HG02642 (cell line): ENCODE data around the gene SORCS1.
"Not testable (repeated sequence)": the region's sequence is repeated elsewhere in the genome, so short reads cannot be mapped to it uniquely, and the experiment has no call there.

Experiments used
- ATAC-seq: cut with Tn5 transposase; IDR thresholded peaks from one replicate; pipeline ENCODE4 v1.9.1; 2021; ENCODE audit warnings: mild to moderate bottlenecking; ENCODE audit not compliant: unreplicated experiment, poor library complexity

The SORCS1 gene

GRCh38 chr10:106956216-106956915 lies 208.1 kb downstream of the SORCS1 start:
- ATAC-seq = no peak

GRCh38 chr10:106955133-106955532 lies 209.4 kb downstream of the SORCS1 start:
- ATAC-seq = no peak

- ATAC-seq = no peak
Observed at GRCh38 chr10:106952033-106952432, 212.5 kb downstream of the SORCS1 start.

GRCh38 chr10:106949680-106950478 lies 214.6 kb downstream of the SORCS1 start:
- ATAC-seq = no peak

- ATAC-seq = no peak
Observed at GRCh38 chr10:106947643-106948042, 216.9 kb downstream of the SORCS1 start.

- no peak for ATAC-seq
Observed at GRCh38 chr10:106942035-106942662, 222.4 kb downstream of the SORCS1 start.

- ATAC-seq = no peak
Observed at GRCh38 chr10:106941297-106942034, 223.0 kb downstream of the SORCS1 start.

- no peak for ATAC-seq
Observed at GRCh38 chr10:106938513-106938912, 226.0 kb downstream of the SORCS1 start.

GRCh38 chr10:106935978-106936451 lies 228.5 kb downstream of the SORCS1 start:
- ATAC-seq = peak; percentile 68

GRCh38 chr10:106931853-106932249 lies 232.7 kb downstream of the SORCS1 start:
- no peak for ATAC-seq

GRCh38 chr10:106931159-106931852 lies 233.2 kb downstream of the SORCS1 start:
- peak; percentile 77 for ATAC-seq

GRCh38 chr10:106930751-106931150 lies 233.8 kb downstream of the SORCS1 start:
- ATAC-seq = no peak

GRCh38 chr10:106929291-106929895 lies 235.1 kb downstream of the SORCS1 start:
- no peak for ATAC-seq

- ATAC-seq = not testable (repeated sequence)
Observed at GRCh38 chr10:106928151-106928550, 236.4 kb downstream of the SORCS1 start.

GRCh38 chr10:106925191-106925590 lies 239.3 kb downstream of the SORCS1 start:
- no peak for ATAC-seq

- ATAC-seq = no peak
Observed at GRCh38 chr10:106920538-106920937, 244.0 kb downstream of the SORCS1 start.

GRCh38 chr10:106919871-106920282 lies 244.6 kb downstream of the SORCS1 start:
- peak; percentile 76 for ATAC-seq

GRCh38 chr10:106917452-106918055 lies 247.0 kb downstream of the SORCS1 start:
- ATAC-seq = no peak

GRCh38 chr10:106914016-106914415 lies 250.5 kb downstream of the SORCS1 start:
- no peak for ATAC-seq
